ENCODE data around the gene TIMM23.

Gene TIMM23

DNA sequence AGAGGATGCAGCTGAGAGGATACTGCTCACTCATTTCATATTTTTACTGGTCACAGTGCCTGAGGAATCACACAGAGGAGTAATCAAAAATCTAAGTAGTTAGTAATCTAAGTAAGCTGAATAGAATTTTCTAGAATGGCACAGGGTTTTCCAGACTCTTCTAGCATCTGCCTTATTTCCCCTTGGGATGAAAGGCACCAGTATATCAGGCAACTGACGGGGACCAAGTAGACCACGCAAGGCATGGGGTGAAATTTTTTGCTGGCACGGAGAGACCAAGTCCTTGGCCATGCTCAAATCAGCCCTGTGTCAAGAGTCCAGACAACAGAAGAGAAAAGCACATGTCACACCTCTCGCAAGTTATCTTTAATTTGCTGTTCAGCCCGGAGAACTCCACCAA is 43.9 kb downstream of the TIMM23 start:
- no peak overlapping the region for H3K27ac ChIP-seq
- TF ChIP-seq, protein P1, sequence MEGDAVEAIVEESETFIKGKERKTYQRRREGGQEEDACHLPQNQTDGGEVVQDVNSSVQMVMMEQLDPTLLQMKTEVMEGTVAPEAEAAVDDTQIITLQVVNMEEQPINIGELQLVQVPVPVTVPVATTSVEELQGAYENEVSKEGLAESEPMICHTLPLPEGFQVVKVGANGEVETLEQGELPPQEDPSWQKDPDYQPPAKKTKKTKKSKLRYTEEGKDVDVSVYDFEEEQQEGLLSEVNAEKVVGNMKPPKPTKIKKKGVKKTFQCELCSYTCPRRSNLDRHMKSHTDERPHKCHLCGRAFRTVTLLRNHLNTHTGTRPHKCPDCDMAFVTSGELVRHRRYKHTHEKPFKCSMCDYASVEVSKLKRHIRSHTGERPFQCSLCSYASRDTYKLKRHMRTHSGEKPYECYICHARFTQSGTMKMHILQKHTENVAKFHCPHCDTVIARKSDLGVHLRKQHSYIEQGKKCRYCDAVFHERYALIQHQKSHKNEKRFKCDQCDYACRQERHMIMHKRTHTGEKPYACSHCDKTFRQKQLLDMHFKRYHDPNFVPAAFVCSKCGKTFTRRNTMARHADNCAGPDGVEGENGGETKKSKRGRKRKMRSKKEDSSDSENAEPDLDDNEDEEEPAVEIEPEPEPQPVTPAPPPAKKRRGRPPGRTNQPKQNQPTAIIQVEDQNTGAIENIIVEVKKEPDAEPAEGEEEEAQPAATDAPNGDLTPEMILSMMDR (conservative IDR thresholded peaks at IDR 0.05): no peak

DNA sequence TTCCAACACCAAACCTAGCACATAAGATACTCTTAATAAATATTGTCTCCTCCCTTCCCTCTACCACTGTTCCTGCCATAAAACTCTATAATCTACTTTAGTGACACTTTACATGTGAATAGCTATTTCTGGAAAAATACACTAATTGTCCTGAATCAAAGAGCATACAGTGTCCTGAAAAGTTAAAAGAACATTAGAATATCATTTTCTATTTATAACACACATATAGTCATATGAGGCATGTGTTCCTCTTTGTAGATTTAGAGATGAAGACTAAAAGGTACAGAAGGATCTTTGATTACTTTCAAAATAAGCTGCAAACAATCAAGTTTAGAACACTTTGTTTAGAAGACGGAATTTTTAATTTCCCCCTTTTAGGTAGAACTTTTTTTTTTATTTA is 44.5 kb downstream of the TIMM23 start:
- H3K27ac ChIP-seq: no peak overlapping the region
- TF ChIP-seq, protein P1 (conservative IDR thresholded peaks at IDR 0.05): no peak

DNA sequence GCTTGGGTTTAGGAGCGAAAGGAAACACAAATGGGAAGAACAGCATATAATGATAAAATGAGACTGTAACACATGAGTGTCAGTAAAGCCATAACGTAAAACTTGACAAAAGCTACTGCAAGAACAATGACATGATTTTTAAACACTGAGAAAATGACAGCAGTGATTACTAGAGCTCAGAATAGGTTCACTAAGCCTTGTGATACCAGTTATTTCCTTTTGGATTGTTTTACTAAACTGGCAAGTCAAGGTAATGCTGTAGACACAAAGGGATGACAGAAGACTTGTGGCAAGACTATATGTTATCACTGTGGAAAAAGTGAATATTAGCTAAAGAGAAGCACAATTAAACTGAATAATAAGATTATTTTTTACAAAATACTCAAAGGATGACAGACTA is 45.4 kb downstream of the TIMM23 start:
- TF ChIP-seq, protein P1 (conservative IDR thresholded peaks at IDR 0.05): no peak

DNA sequence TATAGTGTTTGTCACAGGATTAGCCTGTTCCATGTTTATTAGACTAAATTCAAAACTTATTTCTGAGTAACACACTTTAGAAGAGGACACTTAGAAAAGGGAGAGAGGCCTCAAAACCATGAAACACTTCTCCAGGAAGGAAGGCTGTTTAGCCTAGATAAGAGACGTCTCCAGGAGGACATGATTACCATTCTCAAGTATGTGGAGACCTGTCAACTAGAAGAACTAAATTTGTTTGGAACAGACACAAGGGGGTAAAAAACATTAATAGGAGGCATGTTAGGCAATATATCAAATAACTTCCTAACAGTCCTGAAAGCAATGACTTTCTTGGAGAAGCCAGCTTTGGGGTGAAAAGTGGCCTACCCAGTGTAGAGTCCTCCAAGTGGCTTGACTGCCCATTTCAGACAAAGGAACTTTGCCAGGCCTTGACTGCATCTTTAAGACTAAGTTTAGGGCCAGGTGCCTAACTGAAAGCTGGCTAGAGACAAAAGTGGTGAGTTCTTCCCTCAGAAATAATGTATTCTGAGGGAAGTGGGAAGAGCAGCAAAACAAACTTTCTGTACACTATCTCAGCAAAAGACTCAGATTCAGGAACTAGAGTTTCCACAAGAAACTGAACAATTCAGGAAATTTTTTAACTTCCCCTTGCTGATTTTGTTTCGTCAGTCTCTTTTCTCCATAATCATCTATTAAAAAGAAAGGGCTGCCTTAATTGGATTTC is 46.3 kb downstream of the TIMM23 start:
- H3K27ac ChIP-seq: no peak overlapping the region
- TF ChIP-seq, protein P1 (conservative IDR thresholded peaks at IDR 0.05): no peak

More for the DNA sequence above, 45.4 kb downstream of the TIMM23 start:
- H3K27ac ChIP-seq: no peak overlapping the region

DNA sequence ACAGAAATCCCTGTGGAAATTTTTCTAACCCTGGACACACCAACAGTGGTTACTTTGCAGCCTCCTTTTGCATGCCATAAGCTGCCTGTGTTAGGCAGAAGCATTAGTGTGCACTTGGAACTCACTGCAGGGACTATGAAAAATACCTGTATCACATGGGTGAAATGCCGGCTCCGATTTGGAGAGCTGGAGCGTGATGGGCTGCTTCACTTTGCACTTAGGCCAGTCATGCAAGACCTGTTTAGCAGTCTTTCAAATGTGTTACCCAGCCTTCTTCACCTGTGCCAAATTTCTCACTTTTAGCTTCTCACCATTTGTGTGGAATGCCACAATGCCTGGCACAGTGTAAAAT is 46.9 kb downstream of the TIMM23 start:
- no peak overlapping the region for H3K27ac ChIP-seq

DNA sequence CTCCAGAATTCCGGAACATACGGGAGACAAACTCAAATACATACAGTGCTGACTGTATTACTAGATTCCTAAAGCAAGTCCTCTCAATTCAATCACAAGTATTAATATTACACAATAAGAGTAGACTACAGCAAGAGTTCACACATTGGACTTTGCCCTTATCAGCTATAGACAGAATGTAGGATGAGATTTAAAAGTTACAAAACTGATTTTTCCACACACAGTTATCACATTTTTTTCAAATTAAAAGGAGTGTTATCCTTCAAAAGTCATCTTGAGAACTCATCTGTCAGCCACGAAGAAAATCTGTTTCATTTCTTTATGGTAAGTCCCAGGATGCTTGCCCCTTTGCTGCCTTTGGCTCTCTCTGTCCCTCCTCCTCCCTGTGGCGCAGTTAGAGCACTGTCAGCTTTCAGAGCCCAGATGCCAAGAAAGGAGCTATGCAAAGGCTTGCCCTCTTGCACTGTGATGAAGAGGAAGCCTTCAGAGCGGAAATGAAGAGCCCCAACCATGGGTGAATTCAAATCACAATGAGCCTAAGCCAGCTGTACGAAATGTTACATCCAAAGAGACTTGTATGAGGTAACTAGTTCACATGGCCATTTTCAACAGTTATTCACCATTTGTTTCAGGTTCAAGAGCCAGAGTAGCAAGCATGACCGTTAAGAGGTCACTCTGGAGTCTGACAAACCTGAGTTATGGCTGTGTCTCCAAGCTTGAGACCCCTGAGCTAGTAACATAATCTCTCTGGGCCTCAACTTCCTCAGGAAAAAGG is 47.5 kb downstream of the TIMM23 start:
- TF ChIP-seq, protein P1 (conservative IDR thresholded peaks at IDR 0.05): no peak
- no peak overlapping the region for H3K27ac ChIP-seq

More for the DNA sequence above, 46.9 kb downstream of the TIMM23 start:
- TF ChIP-seq, protein P1 (conservative IDR thresholded peaks at IDR 0.05): no peak

DNA sequence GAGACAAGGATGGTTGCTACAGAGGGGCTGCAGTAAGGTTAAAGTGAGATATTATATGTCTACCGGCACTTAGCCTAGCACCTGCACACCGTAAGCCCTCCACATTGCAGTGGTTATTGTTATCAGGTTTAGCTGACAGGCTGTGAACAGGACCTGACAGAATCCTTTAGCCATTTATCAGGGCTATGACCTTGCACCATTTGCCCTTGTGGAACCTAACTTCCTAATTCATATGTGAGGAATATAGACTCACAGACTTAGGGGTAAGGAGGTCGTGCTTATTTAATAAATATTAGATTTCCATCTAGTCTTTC is 48.0 kb downstream of the TIMM23 start:
- TF ChIP-seq, protein P1 (conservative IDR thresholded peaks at IDR 0.05): no peak
- no peak overlapping the region for H3K27ac ChIP-seq
